ENCODE results near the gene GBA3.

The GBA3 gene

GRCh38 chr4:22686141-22686540 lies 6.6 kb upstream of the GBA3 start:
- no peak overlapping the region for H3K9ac ChIP-seq (ENCODE audit: low read length)
- no peaks in the 10 kb centered on the region for H3K9me2 ChIP-seq (replicated peaks; ENCODE audit: insufficient read depth, low read length)
- H3K4me2 ChIP-seq (ENCODE audit: low read depth, low read length, poor library complexity, severe bottlenecking), result no peak overlapping the region
- H3K27ac ChIP-seq (ENCODE audit: low read depth, low read length), result no peak overlapping the region
- H3K36me3 ChIP-seq (ENCODE audit: low read length), result no peaks in the 10 kb centered on the region
- no peaks in the 10 kb centered on the region for H3F3A ChIP-seq (ENCODE audit: insufficient read depth)
- no peak overlapping the region for H2AFZ ChIP-seq (ENCODE audit: low read depth, low read length, severe bottlenecking)
- TF ChIP-seq EZH2phosphoT487 (conservative IDR thresholded peaks at IDR 0.05; ENCODE audit: low read length), result no peak
- TF ChIP-seq CTCF (IDR thresholded peaks at IDR 0.05; ENCODE audit: insufficient read depth, low read length, poor library complexity, severe bottlenecking), result no peak
- H3K9me3 ChIP-seq (ENCODE audit: insufficient read depth, low read length), result no peaks in the 10 kb centered on the region
- H3K4me3 ChIP-seq (ENCODE audit: insufficient read depth, low read length, poor library complexity, severe bottlenecking), result no peak overlapping the region
- H4K20me1 ChIP-seq (ENCODE audit: low read depth, low read length), result no peaks in the 10 kb centered on the region
- no peaks in the 10 kb centered on the region for H3K79me2 ChIP-seq (ENCODE audit: insufficient read depth, low read length)
- no peaks in the 10 kb centered on the region for H3K27me3 ChIP-seq (ENCODE audit: low read length)

GRCh38 chr4:22688236-22688635 lies 4.5 kb upstream of the GBA3 start:
- no peaks in the 10 kb centered on the region for H3F3A ChIP-seq (ENCODE audit: insufficient read depth)
- no peaks in the 10 kb centered on the region for H4K20me1 ChIP-seq (ENCODE audit: low read depth, low read length)
- no peaks in the 10 kb centered on the region for H3K27me3 ChIP-seq (ENCODE audit: low read length)
- H3K9me2 ChIP-seq (replicated peaks; ENCODE audit: insufficient read depth, low read length), result no peaks in the 10 kb centered on the region
- no peak overlapping the region for H2AFZ ChIP-seq (ENCODE audit: low read depth, low read length, severe bottlenecking)
- no peak overlapping the region for H3K4me3 ChIP-seq (ENCODE audit: insufficient read depth, low read length, poor library complexity, severe bottlenecking)
- no peak overlapping the region for H3K27ac ChIP-seq (ENCODE audit: low read depth, low read length)
- H3K36me3 ChIP-seq (ENCODE audit: low read length), result no peaks in the 10 kb centered on the region
- no peak overlapping the region for H3K9ac ChIP-seq (ENCODE audit: low read length)
- no peaks in the 10 kb centered on the region for H3K9me3 ChIP-seq (ENCODE audit: insufficient read depth, low read length)
- H3K4me2 ChIP-seq (ENCODE audit: low read depth, low read length, poor library complexity, severe bottlenecking), result no peak overlapping the region
- TF ChIP-seq EZH2phosphoT487 (conservative IDR thresholded peaks at IDR 0.05; ENCODE audit: low read length) (no peak), CTCF (IDR thresholded peaks at IDR 0.05; ENCODE audit: insufficient read depth, low read length, poor library complexity, severe bottlenecking) (no peak)
- H3K79me2 ChIP-seq (ENCODE audit: insufficient read depth, low read length), result no peaks in the 10 kb centered on the region

GRCh38 chr4:22689428-22689827 lies 3.3 kb upstream of the GBA3 start:
- TF ChIP-seq EZH2phosphoT487 (conservative IDR thresholded peaks at IDR 0.05; ENCODE audit: low read length), result no peak
- no peak for TF ChIP-seq CTCF (IDR thresholded peaks at IDR 0.05; ENCODE audit: insufficient read depth, low read length, poor library complexity, severe bottlenecking)
- Histone ChIP-seq H3K9me3 (ENCODE audit: insufficient read depth, low read length) (no peaks in the 10 kb centered on the region), H4K20me1 (ENCODE audit: low read depth, low read length) (no peaks in the 10 kb centered on the region), H3K9ac (ENCODE audit: low read length) (no peak overlapping the region), H3K4me3 (ENCODE audit: insufficient read depth, low read length, poor library complexity, severe bottlenecking) (no peak overlapping the region), H3K79me2 (ENCODE audit: insufficient read depth, low read length) (no peaks in the 10 kb centered on the region), H3K27me3 (ENCODE audit: low read length) (no peaks in the 10 kb centered on the region), H3K36me3 (ENCODE audit: low read length) (no peaks in the 10 kb centered on the region), H2AFZ (ENCODE audit: low read depth, low read length, severe bottlenecking) (no peak overlapping the region), H3K27ac (ENCODE audit: low read depth, low read length) (no peak overlapping the region), H3K9me2 (replicated peaks; ENCODE audit: insufficient read depth, low read length) (no peaks in the 10 kb centered on the region), H3K4me2 (ENCODE audit: low read depth, low read length, poor library complexity, severe bottlenecking) (no peak overlapping the region), H3F3A (ENCODE audit: insufficient read depth) (no peaks in the 10 kb centered on the region)

GRCh38 chr4:22695029-22695428 lies 2.3 kb downstream of the GBA3 start:
- no peak overlapping the region for H3K9ac ChIP-seq (ENCODE audit: low read length)
- H3K9me2 ChIP-seq (replicated peaks; ENCODE audit: insufficient read depth, low read length), result no peaks in the 10 kb centered on the region
- no peak overlapping the region for H3K4me2 ChIP-seq (ENCODE audit: low read depth, low read length, poor library complexity, severe bottlenecking)
- H3K79me2 ChIP-seq (ENCODE audit: insufficient read depth, low read length), result no peaks in the 10 kb centered on the region
- no peaks in the 10 kb centered on the region for H3K9me3 ChIP-seq (ENCODE audit: insufficient read depth, low read length)
- H2AFZ ChIP-seq (ENCODE audit: low read depth, low read length, severe bottlenecking), result no peak overlapping the region
- H3K27ac ChIP-seq (ENCODE audit: low read depth, low read length), result no peak overlapping the region
- no peaks in the 10 kb centered on the region for H3K27me3 ChIP-seq (ENCODE audit: low read length)
- H3K4me3 ChIP-seq (ENCODE audit: insufficient read depth, low read length, poor library complexity, severe bottlenecking), result no peak overlapping the region
- TF ChIP-seq CTCF (IDR thresholded peaks at IDR 0.05; ENCODE audit: insufficient read depth, low read length, poor library complexity, severe bottlenecking), result no peak
- no peak for TF ChIP-seq EZH2phosphoT487 (conservative IDR thresholded peaks at IDR 0.05; ENCODE audit: low read length)
- no peaks in the 10 kb centered on the region for H4K20me1 ChIP-seq (ENCODE audit: low read depth, low read length)
- no peaks in the 10 kb centered on the region for H3K36me3 ChIP-seq (ENCODE audit: low read length)
- H3F3A ChIP-seq (ENCODE audit: insufficient read depth), result no peaks in the 10 kb centered on the region
